Mesenteric fat pad (tissue), 1 donor: ENCODE data around the gene RGS12. TPM values are rescaled to one million over a fixed set of nuclear protein-coding genes. Genes with fewer than 3 reads are reported as not detected.
A peak's percentile ranks its signal among the peaks of the same experiment; 100 is the strongest.

Experiments used
- DNase-seq: peaks from one replicate; pipeline ENCODE4 v3.0.0-alpha.2; 2020; ENCODE audit warnings: low spot score
- total RNA-seq: library from RNA; stranded (reverse); fragmentation: NEBNext Ultra II Directional; extraction: Animal tissue kit (Norgen Biotek cat#: 25700); gene quantifications from one replicate; pipeline ENCODE4 v1.2.1, GENCODE V29; 2021
- donor health status: DM: yes; HTN: yes; CAD: no.

Gene RGS12
- total RNA-seq, 1 donor from 2014 or later = 26.3 TPM

GRCh38 chr4:3294401-3295241 is 1.8 kb downstream of the RGS12 start:
- DNase-seq = peak; percentile 86

GRCh38 chr4:3295837-3296624 is 3.2 kb downstream of the RGS12 start:
- peak; percentile 87 for DNase-seq

- DNase-seq = peak; percentile 47
Measured at GRCh38 chr4:3296651-3297050, 3.8 kb downstream of the RGS12 start.

- DNase-seq = peak; percentile 57
Measured at GRCh38 chr4:3297066-3297859, 4.4 kb downstream of the RGS12 start.

- peak; percentile 47 for DNase-seq
Measured at GRCh38 chr4:3299122-3299975, 6.5 kb downstream of the RGS12 start.

GRCh38 chr4:3299976-3300671 is 7.3 kb downstream of the RGS12 start:
- DNase-seq = peak; percentile 65

- DNase-seq = peak; percentile 43
Measured at GRCh38 chr4:3300882-3301281, 8.1 kb downstream of the RGS12 start.

- DNase-seq = peak; percentile 73
Measured at GRCh38 chr4:3301450-3302172, 8.8 kb downstream of the RGS12 start.

- DNase-seq = peak; percentile 65
Measured at GRCh38 chr4:3302173-3302785, 9.5 kb downstream of the RGS12 start.

GRCh38 chr4:3302786-3303564 is 10.2 kb downstream of the RGS12 start:
- peak; percentile 76 for DNase-seq

- peak; percentile 41 for DNase-seq
Measured at GRCh38 chr4:3303565-3303824, 10.7 kb downstream of the RGS12 start.

GRCh38 chr4:3303923-3304710 is 11.3 kb downstream of the RGS12 start:
- peak; percentile 33 for DNase-seq

- peak; percentile 82 for DNase-seq
Measured at GRCh38 chr4:3304831-3305609, 12.2 kb downstream of the RGS12 start.

- peak; percentile 67 for DNase-seq
Measured at GRCh38 chr4:3305610-3306371, 13.0 kb downstream of the RGS12 start.

GRCh38 chr4:3306450-3306849 is 13.6 kb downstream of the RGS12 start:
- peak; percentile 43 for DNase-seq

- peak; percentile 57 for DNase-seq
Measured at GRCh38 chr4:3307060-3307459, 14.2 kb downstream of the RGS12 start.
